WTC11 (cell line): Measurements from ENCODE around the gene SPTLC2. TPM values are rescaled to one million over a fixed set of nuclear protein-coding genes. Genes with fewer than 3 reads are reported as not detected.

Source experiments
- AR ChIP-seq: fragments of 250-450 bp; sonication (Bioruptor Pico); IDR thresholded peaks from 2 replicates; pipeline ENCODE4 v1.9.0; 2021; ENCODE audit warnings: mild to moderate bottlenecking
- ARID4B ChIP-seq: sonication (generic); formaldehyde crosslinking; IDR thresholded peaks from 2 replicates; pipeline ENCODE4 v1.8.0; 2023; ENCODE audit warnings: missing genetic modification reagents, mild to moderate bottlenecking, borderline replicate concordance
- ATF1 ChIP-seq: sonication (generic); formaldehyde crosslinking; IDR thresholded peaks from 2 replicates; pipeline ENCODE4 v1.8.1; 2023; ENCODE audit warnings: mild to moderate bottlenecking, moderate library complexity, missing genetic modification reagents
- E2F4 ChIP-seq: sonication (generic); formaldehyde crosslinking; IDR thresholded peaks from 2 replicates; pipeline ENCODE4 v1.8.1; 2022; ENCODE audit warnings: low read depth, mild to moderate bottlenecking, moderate library complexity, missing genetic modification reagents, borderline replicate concordance
- ELF4 ChIP-seq: sonication (generic); formaldehyde crosslinking; IDR thresholded peaks from 2 replicates; pipeline ENCODE4 v1.8.1; 2022; ENCODE audit warnings: low read depth, mild to moderate bottlenecking, moderate library complexity, missing genetic modification reagents
- ERG ChIP-seq: fragments of 250-450 bp; sonication (Bioruptor Pico); IDR thresholded peaks from 2 replicates; pipeline ENCODE4 v1.8.0; 2021; ENCODE audit warnings: mild to moderate bottlenecking
- GABPB1 ChIP-seq: sonication (generic); formaldehyde crosslinking; IDR thresholded peaks from 2 replicates; pipeline ENCODE4 v1.8.1; 2023; ENCODE audit warnings: mild to moderate bottlenecking, missing genetic modification reagents
- HMGA2 ChIP-seq: fragments of 250-450 bp; sonication (Bioruptor Pico); IDR thresholded peaks from 2 replicates; pipeline ENCODE4 v1.4.0; 2021; ENCODE audit warnings: mild to moderate bottlenecking, moderate library complexity
- HMGXB4 ChIP-seq: sonication (generic); formaldehyde crosslinking; IDR thresholded peaks from 2 replicates; pipeline ENCODE4 v1.8.1; 2023; ENCODE audit warnings: mild to moderate bottlenecking, moderate library complexity, missing genetic modification reagents
- OVOL2 ChIP-seq: fragments of 250-450 bp; sonication (Bioruptor Pico); IDR thresholded peaks from 2 replicates; pipeline ENCODE4 v1.9.0; 2021; ENCODE audit warnings: mild to moderate bottlenecking, borderline replicate concordance
- RELA ChIP-seq: sonication (generic); formaldehyde crosslinking; IDR thresholded peaks from 2 replicates; pipeline ENCODE4 v1.8.1; 2022; ENCODE audit warnings: missing genetic modification reagents, mild to moderate bottlenecking, borderline replicate concordance
- SOX15 ChIP-seq: fragments of 250-450 bp; sonication (Bioruptor Pico); IDR thresholded peaks from 2 replicates; pipeline ENCODE4 v1.9.0; 2021; ENCODE audit warnings: mild to moderate bottlenecking
- STAT6 ChIP-seq: sonication (generic); formaldehyde crosslinking; conservative IDR thresholded peaks from 2 replicates; pipeline ENCODE4 v1.8.1; 2023; ENCODE audit warnings: mild to moderate bottlenecking, low read depth, missing genetic modification reagents, moderate library complexity
- TEAD1 ChIP-seq: sonication (generic); formaldehyde crosslinking; IDR thresholded peaks from 2 replicates; pipeline ENCODE4 v1.8.0; 2022; ENCODE audit warnings: mild to moderate bottlenecking, missing genetic modification reagents
- USF1 ChIP-seq: sonication (generic); formaldehyde crosslinking; IDR thresholded peaks from 2 replicates; pipeline ENCODE4 v1.8.0; 2022; ENCODE audit warnings: mild to moderate bottlenecking, missing genetic modification reagents
- USF2 ChIP-seq: sonication (generic); formaldehyde crosslinking; IDR thresholded peaks from 2 replicates; pipeline ENCODE4 v1.8.1; 2023; ENCODE audit warnings: mild to moderate bottlenecking, missing genetic modification reagents, moderate library complexity
- ZNF263 ChIP-seq: sonication (generic); formaldehyde crosslinking; IDR thresholded peaks from 2 replicates; pipeline ENCODE4 v1.8.1; 2022; ENCODE audit warnings: low read depth, mild to moderate bottlenecking, moderate library complexity, missing genetic modification reagents
- ZNF671 ChIP-seq: fragments of 250-450 bp; sonication (Bioruptor Pico); IDR thresholded peaks from 2 replicates; pipeline ENCODE4 v1.8.0; 2021; ENCODE audit warnings: mild to moderate bottlenecking
- ZSCAN18 ChIP-seq: fragments of 250-450 bp; sonication (Bioruptor Pico); IDR thresholded peaks from 2 replicates; pipeline ENCODE4 v2.1.2; 2022; ENCODE audit warnings: mild to moderate bottlenecking, moderate library complexity
- total RNA-seq: library from RNA; stranded (reverse); gene quantifications from 3 replicates; pipeline ENCODE4 v1.2.3, GENCODE V29; 2021

SPTLC2 gene
- total RNA-seq, 1 experiment from 2014 or later = 40.1 TPM

GRCh38 chr14:77498120-77498979 lies 118.1 kb downstream of the SPTLC2 start, which contains the start of gene ISM2 (continued):
- TF ChIP-seq ARID4B (CRISPR knock-in tag) (peak; percentile 82; the same call in 1 of the 2 replicates), ZNF263 (CRISPR knock-in tag) (no peak), OVOL2 (CRISPR knock-in tag) (no peak), ERG (CRISPR knock-in tag) (no peak), STAT6 (CRISPR knock-in tag) (0 out of 2 replicates have a peak, but pooled peaks have one; percentile 61), TEAD1 (CRISPR knock-in tag) (0 out of 2 replicates have a peak, but pooled peaks have one; percentile 31), USF1 (CRISPR knock-in tag) (0 out of 2 replicates have a peak, but pooled peaks have one; percentile 26), USF2 (CRISPR knock-in tag) (no peak), HMGXB4 (CRISPR knock-in tag) (peak; percentile 52; the same call in 1 of the 2 replicates), ZSCAN18 (no peak), GABPB1 (CRISPR knock-in tag) (peak; percentile 26; the same call in 1 of the 2 replicates), SOX15 (CRISPR knock-in tag) (no peak), ELF4 (CRISPR knock-in tag) (0 out of 2 replicates have a peak, but pooled peaks have one; percentile 24), AR (no peak), ATF1 (CRISPR knock-in tag) (no peak), HMGA2 (CRISPR knock-in tag) (no peak), ZNF671 (CRISPR knock-in tag) (no peak), E2F4 (no peak), RELA (CRISPR knock-in tag) (no peak; the same call in 1 of the 2 replicates)
